ENCODE results near the gene PGA5.

Gene PGA5

DNA sequence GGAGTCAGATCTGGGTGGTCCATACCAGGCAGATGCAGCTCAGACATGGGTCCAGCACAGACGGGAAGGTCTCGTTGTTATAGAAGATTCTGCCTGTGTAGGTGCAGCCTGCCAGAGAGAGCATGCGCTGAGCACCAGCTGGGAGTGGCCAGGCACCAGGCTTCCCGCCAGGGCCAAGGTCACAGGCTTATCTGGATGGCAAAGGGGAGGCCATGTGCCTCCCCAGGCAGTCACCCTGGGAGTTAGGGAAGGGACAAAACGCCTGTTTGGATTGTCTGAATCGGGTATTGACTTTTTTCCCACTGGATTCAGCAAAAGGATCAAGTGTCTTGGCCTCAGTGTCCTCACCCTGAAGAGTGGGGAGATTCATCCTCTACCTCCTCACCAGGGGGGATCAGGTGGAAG is 26.5 kb downstream of the PGA5 start:
- no peak for DNase-seq (ENCODE audit: low read depth)

- DNase-seq (ENCODE audit: low read depth): no peak
Observed at GRCh38 chr11:61268588-61269250, 27.7 kb downstream of the PGA5 start.

GRCh38 chr11:61270354-61271076 is 29.5 kb downstream of the PGA5 start:
- peak; percentile 10 for DNase-seq (ENCODE audit: low read depth)

- no peak for DNase-seq (ENCODE audit: low read depth)
Observed at GRCh38 chr11:61272731-61273130, 31.8 kb downstream of the PGA5 start.

- DNase-seq (ENCODE audit: low read depth): no peak
Observed at GRCh38 chr11:61273178-61274078, 32.5 kb downstream of the PGA5 start.

- no peak for DNase-seq (ENCODE audit: low read depth)
Observed at GRCh38 chr11:61274084-61274483, 33.1 kb downstream of the PGA5 start.

DNA sequence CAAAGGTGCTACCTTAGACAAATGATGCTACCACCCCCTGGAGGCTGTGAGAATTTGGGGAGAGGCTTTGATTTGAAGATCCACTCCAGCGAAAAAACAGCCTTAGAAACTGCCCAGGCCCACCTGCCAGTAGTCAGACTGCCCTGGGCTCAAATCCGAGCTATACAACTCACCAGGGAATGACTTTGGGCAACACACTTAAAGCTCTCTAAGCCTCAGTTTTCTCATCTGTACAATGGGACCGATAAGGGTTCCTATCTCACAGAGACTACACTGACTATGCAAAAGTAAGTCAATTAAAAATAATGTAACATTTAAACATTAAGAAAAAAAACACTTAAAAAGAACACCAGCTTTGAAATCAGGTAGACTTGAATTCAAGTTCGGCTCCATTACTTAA is 34.2 kb downstream of the PGA5 start:
- no peak for DNase-seq (ENCODE audit: low read depth)

- no peak for DNase-seq (ENCODE audit: low read depth)
Observed at GRCh38 chr11:61277186-61278000, 36.4 kb downstream of the PGA5 start.

DNA sequence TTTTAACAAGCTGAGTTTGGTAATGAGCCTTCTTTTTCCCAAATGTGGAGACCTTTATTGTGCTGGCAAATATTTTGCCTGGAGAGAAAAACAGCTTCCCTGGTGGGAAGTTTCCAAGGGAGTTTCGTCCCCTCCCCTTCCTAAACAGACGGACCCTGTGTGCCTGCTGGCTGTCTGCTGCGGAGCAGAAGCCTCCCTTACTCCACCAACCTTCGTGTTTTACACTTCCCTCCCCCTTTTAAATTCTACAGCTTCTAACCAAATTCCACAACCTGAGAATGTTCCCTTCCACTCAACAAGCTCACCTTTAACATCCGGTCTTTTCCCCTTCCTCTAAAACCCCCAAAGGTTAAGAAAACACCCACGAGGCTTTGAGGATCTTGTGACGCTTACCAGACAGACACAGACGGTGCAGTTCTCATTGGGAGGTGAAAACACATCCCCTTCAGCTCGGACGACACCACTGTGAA is 37.1 kb downstream of the PGA5 start:
- no peak for DNase-seq (ENCODE audit: low read depth)

DNA sequence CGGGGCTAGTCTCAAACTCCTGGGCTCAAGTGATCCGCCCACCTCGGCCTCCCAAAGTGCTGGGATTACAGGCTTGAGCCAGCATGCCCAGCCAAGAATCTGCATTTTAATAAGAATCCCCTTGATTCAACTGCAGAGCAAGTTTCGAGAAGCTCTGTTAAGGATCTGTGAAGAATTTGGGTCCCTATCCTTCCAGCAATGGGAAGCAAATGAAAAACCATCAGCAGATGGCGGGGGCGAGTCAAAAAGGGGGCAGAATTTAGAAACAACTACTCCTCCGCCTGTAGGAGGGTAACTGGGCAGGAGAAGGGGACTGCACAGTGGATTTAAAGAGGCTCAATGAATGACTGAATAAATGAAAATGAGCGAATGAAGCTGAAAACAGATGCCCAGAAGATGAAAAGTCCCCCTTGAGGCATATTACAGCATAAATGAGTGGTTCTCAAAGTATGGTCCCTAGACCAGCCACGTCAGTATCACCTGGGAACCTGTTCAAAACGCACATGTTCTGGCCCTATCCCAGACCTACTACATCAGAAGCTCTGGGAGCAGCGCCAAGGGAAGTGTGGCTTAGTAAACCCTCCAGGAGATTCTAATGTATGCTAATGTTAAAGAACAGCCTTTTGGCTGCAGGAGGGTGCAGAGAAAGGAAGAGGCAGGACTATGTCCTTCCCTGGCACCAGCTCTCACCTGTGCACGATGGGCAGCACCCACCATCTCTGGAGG is 39.1 kb downstream of the PGA5 start:
- DNase-seq (ENCODE audit: low read depth): no peak

DNA sequence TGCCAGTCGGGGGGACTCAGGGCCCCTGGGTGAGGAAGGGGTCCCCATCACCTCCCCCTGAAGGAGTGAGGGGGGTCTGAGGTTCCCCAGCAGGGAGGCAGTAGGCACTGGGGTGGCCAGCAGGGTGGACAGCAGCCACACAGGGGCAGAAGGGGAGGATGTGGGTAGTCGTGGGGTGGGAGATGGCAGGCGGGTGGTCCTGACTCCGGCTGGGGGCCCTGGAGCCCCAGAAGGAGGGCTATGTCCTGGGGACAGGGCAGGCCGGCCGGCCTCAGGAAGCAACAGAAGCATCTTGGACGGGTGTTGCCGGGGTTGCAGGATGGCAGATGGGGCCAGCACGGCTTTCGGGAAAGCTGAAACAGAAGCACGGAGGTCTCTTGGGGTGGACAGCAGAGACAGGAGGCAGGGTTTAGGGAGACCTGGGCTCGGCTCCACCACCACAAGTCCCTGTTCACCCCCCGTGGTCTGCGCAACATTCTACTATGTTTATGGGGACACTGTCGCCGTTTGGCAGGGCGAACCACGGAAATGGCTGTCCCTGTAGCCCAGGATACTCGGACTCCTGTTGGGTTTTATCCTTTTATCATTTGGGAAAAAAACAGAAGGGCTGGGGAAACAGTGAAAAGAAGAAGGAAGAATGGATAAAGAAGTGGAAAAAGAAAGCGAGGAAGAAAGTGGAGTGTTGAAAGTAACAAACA is 40.1 kb downstream of the PGA5 start:
- no peak for DNase-seq (ENCODE audit: low read depth)

DNA sequence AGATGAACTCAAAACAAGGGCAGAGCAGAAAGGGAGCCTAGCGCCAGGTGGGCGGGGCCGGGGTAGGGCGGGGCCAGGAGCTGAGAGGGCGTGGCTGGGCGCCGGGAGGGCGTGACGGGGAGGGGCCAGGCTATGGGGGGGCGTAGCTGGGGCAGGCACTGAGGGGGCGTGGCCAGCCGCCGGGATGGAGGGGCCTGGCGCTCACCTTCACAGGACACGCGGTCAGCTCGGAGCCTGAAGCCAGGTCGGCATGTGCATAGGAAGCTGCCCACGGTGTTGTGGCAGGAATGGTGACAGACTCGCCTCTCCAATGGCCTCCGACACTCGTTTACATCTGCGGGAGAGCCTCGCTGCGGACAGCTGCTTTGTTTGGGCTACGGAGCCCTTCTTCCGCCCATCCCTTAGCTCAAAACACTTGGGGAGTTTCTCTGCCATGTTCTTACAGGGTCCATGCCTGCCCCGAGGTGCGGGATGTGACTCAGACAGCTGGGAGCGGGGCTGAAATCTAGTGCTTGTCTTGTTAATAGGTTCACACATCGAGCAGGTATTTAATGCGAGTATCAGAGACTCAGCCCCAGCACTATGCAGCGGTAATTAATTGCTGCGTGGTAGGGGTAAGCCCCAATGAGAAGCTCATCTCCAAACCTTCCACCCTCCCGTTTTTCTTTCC is 40.7 kb downstream of the PGA5 start:
- DNase-seq (ENCODE audit: low read depth): no peak

DNA sequence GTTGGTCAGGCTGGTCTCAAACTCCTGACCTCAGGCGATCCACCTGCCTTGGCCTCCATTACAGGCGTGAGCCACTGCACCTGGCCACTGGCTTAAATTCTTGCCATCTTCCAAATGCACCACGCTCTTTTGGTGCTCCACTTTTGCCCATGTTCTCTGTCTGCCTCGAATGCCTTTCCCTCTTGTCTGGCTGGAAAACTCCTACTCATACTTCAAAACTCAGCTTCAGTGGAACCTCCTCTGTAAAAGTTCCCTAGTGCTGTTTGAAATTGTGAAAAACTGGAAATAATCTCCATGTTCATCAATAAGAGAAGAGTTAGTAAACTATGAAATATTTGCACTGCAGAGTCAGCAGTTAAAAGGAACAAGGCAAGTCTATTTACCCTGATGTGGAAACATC is 42.6 kb downstream of the PGA5 start:
- DNase-seq (ENCODE audit: low read depth): no peak

DNA sequence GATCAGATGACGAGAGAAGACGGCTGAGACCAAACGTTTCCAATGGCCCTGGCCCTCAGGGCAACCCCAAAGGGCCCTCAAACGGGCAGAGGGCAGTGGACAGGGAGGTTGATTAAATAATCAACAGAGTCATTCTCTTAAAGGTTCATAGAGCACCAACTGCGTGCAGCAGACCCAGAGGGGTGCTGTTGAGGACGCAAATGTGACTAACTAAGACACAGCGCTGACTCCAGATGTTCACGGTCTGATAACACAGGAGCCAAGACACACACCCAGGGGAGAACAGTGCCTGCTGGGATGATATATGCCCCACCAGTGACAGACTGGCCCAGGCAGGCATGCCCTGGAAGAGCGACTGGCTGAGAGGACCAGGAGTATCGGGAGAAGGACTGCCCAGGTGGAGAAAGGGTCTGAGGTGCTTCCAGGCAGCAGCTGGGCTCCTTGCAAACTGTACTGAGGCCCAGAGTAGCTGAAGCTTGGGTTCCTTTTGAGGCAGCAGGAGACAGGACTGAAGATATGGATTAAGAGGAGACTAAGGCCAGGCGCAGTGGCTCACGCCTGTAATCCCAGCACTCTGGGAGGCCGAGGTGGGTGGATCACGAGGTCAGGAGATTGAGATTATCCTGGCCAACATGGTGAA is 46.5 kb downstream of the PGA5 start:
- DNase-seq (ENCODE audit: low read depth): no peak

- no peak for DNase-seq (ENCODE audit: low read depth)
Observed at GRCh38 chr11:61290905-61291690, 50.1 kb downstream of the PGA5 start.

DNA sequence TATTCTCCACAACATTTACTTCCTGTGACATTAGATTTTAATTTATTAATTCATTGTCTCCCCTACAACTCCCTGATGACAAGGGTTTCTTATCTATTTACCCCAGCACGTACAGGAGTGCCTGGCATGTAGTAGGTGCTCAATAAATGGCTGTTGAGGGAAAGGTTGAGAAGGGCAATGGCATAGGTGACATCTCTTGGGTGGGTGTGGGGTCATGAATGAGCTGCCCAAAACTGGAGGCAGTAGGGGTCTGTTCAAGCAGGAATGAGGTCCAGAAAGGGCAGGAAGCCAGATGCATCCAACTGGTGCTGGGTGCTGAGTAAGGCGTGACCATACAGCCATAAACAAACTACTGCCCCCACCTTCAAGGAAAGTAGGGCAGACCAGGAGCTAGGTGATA is 51.4 kb downstream of the PGA5 start:
- no peak for DNase-seq (ENCODE audit: low read depth)

DNA sequence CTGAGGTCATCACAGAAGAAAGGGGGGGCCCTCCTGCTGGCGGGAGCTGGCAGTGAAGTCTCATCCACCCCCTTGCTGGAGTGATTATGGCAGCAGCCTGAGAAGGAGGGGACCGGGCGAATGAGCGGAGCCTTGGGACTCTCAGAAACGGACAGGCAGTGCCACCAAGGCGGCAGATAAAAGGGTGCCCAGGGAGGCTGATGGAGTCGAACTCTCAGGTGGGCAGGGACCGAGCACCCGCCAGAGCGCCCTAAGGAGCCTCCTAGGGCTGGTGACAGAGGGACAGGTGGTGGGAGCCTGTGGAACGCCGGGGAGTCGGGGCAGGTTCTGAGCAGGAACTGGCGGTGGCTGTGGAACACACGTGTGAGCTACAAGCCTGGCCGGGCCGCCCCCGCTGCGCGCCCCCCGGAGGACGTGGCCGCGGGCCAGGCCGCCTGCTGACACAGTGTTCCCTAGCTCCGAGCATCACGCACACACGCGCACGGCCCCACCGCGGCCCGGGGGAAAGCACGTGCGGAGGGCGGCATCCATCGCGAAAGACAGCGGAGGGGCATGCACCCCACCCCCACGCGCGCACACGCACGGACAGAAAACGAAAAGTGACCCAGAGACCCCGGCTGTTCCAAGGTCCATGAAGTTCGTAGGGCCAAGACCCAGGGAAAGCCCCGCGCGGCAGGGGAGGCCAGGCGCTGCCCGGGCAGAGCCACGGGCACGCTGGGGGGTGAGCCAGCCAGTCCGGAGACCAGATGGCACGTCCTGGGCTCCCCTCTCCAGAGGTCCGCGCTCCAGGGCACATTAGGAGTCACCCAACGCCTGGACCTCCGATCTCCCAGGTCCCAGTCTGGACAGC is 53.1 kb downstream of the PGA5 start:
- DNase-seq (ENCODE audit: low read depth): peak; percentile 39

All from fibroblast of gingiva (primary cell).